Measurements from ENCODE around the gene GAREM1.

Gene GAREM1

GRCh38 chr18:32429402-32429801 is 41.3 kb downstream of the GAREM1 start:
- DNase-seq, result no peak
- intact Hi-C loops (cut with DNase I), result no loop called here

GRCh38 chr18:32427084-32427900 is 43.4 kb downstream of the GAREM1 start:
- intact Hi-C loops (cut with DNase I), result no loop called here
- no peak for DNase-seq

- intact Hi-C loops (cut with DNase I), result no loop called here
- no peak for DNase-seq
Measured at GRCh38 chr18:32425466-32425865, 45.2 kb downstream of the GAREM1 start.

GRCh38 chr18:32424696-32425095 is 46.0 kb downstream of the GAREM1 start:
- DNase-seq, result no peak
- intact Hi-C loops (cut with DNase I), result no loop called here

GRCh38 chr18:32422978-32423740 is 47.5 kb downstream of the GAREM1 start:
- no peak for DNase-seq
- intact Hi-C loops (cut with DNase I), result no loop called here

- DNase-seq, result no peak
- intact Hi-C loops (cut with DNase I), result no loop called here
Measured at GRCh38 chr18:32422201-32422600, 48.5 kb downstream of the GAREM1 start.

GRCh38 chr18:32420084-32420750 is 50.5 kb downstream of the GAREM1 start:
- no peak for DNase-seq
- intact Hi-C loops (cut with DNase I), result no loop called here

GRCh38 chr18:32418148-32418547 is 52.5 kb downstream of the GAREM1 start:
- intact Hi-C loops (cut with DNase I), result no loop called here
- DNase-seq, result no peak

GRCh38 chr18:32405588-32405987 is 65.1 kb downstream of the GAREM1 start:
- intact Hi-C loops (cut with DNase I), result no loop called here
- DNase-seq, result no peak

- intact Hi-C loops (cut with DNase I), result no loop called here
- DNase-seq, result no peak
Measured at GRCh38 chr18:32401621-32402020, 69.1 kb downstream of the GAREM1 start.

GRCh38 chr18:32393407-32393806 is 77.3 kb downstream of the GAREM1 start:
- intact Hi-C loops (cut with DNase I), result no loop called here
- no peak for DNase-seq

- no peak for DNase-seq
- intact Hi-C loops (cut with DNase I), result no loop called here
Measured at GRCh38 chr18:32391126-32391525, 79.6 kb downstream of the GAREM1 start.

GRCh38 chr18:32389858-32390257 is 80.8 kb downstream of the GAREM1 start:
- intact Hi-C loops (cut with DNase I), result no loop called here

GRCh38 chr18:32389191-32389590 is 81.5 kb downstream of the GAREM1 start:
- DNase-seq, result no peak
- intact Hi-C loops (cut with DNase I), result no loop called here

More at GRCh38 chr18:32389858-32390257, 80.8 kb downstream of the GAREM1 start:
- no peak for DNase-seq

GRCh38 chr18:32386471-32386870 is 84.2 kb downstream of the GAREM1 start:
- intact Hi-C loops (cut with DNase I), result no loop called here
- no peak for DNase-seq

- DNase-seq, result no peak
- intact Hi-C loops (cut with DNase I), result no loop called here
Measured at GRCh38 chr18:32383050-32383819, 87.4 kb downstream of the GAREM1 start.

GRCh38 chr18:32381761-32382160 is 88.9 kb downstream of the GAREM1 start:
- DNase-seq, result no peak
- intact Hi-C loops (cut with DNase I), result no loop called here

GRCh38 chr18:32380559-32380958 is 90.1 kb downstream of the GAREM1 start:
- no peak for DNase-seq
- intact Hi-C loops (cut with DNase I), result no loop called here

GRCh38 chr18:32379891-32380290 is 90.8 kb downstream of the GAREM1 start:
- intact Hi-C loops (cut with DNase I), result no loop called here
- no peak for DNase-seq

- no peak for DNase-seq
- intact Hi-C loops (cut with DNase I), result no loop called here
Measured at GRCh38 chr18:32378705-32379104, 92.0 kb downstream of the GAREM1 start.

GRCh38 chr18:32373995-32374394 is 96.7 kb downstream of the GAREM1 start:
- no peak for DNase-seq
- intact Hi-C loops (cut with DNase I), result no loop called here
